Endodermal cell (in vitro differentiated cells): Measurements from ENCODE around the gene RHBG. TPM values are rescaled to one million over a fixed set of nuclear protein-coding genes. Genes with fewer than 3 reads are reported as not detected.

ENCODE experiments used
- DNase-seq: peaks from one replicate; pipeline ENCODE4 v3.0.0-alpha.2; 2017
- H3K27ac ChIP-seq: 2 replicates; pipeline ENCODE4 v1.5.1; 2013; ENCODE audit warnings: mild to moderate bottlenecking, low read depth, low read length, moderate library complexity
- H3K27me3 ChIP-seq: 2 replicates; pipeline ENCODE4 v1.6.1; 2013; ENCODE audit warnings: mild to moderate bottlenecking, low read length, moderate library complexity; ENCODE audit not compliant: insufficient read depth, control insufficient read depth, poor library complexity, severe bottlenecking
- H3K36me3 ChIP-seq: 2 replicates; pipeline ENCODE4 v1.7.0; 2013; ENCODE audit warnings: mild to moderate bottlenecking, low read length, moderate library complexity; ENCODE audit not compliant: control insufficient read depth, insufficient read depth
- H3K4me1 ChIP-seq: one replicate; pipeline ENCODE4 v1.7.0; 2013; ENCODE audit warnings: low read length; ENCODE audit not compliant: control insufficient read depth, insufficient read depth
- H3K4me3 ChIP-seq: 2 replicates; pipeline ENCODE4 v1.5.1; 2013; ENCODE audit warnings: mild to moderate bottlenecking, low read length, moderate library complexity
- H3K9ac ChIP-seq: 2 replicates; pipeline ENCODE4 v1.6.1; 2013; ENCODE audit warnings: mild to moderate bottlenecking, low read length, moderate library complexity; ENCODE audit not compliant: poor library complexity, severe bottlenecking; ENCODE audit errors: extremely low read depth
- H3K9me3 ChIP-seq: 2 replicates; pipeline ENCODE4 v1.6.1; 2013; ENCODE audit warnings: mild to moderate bottlenecking, low read length, moderate library complexity; ENCODE audit not compliant: control insufficient read depth
- H3K27ac Mint-ChIP-seq: 2 replicates; pipeline ENCODE4 v1.8.0; 2020; ENCODE audit warnings: mixed read lengths
- H3K27me3 Mint-ChIP-seq: 2 replicates; pipeline ENCODE4 v1.8.0; 2021; ENCODE audit warnings: mild to moderate bottlenecking, mixed read lengths; ENCODE audit not compliant: insufficient read depth
- H3K36me3 Mint-ChIP-seq: 2 replicates; pipeline ENCODE4 v1.8.0; 2020; ENCODE audit warnings: low read depth, mixed read lengths
- H3K4me1 Mint-ChIP-seq: 2 replicates; pipeline ENCODE4 v1.8.0; 2020; ENCODE audit warnings: mixed read lengths
- H3K4me3 Mint-ChIP-seq: 2 replicates; pipeline ENCODE4 v1.8.0; 2020; ENCODE audit warnings: mild to moderate bottlenecking, moderate library complexity, mixed read lengths
- H3K9me3 Mint-ChIP-seq: 2 replicates; pipeline ENCODE4 v1.8.0; 2020; ENCODE audit warnings: mild to moderate bottlenecking, mixed read lengths
- CTCF ChIP-seq: fragments of 200-600 bp; sonication (generic); conservative IDR thresholded peaks from 2 replicates; pipeline ENCODE4 v1.5.0; 2021; ENCODE audit warnings: antibody characterized with exemption, mild to moderate bottlenecking
- WGBS, 2 experiments: methylation state at CpG; one replicate each; pipeline versions ENCODE4 v1.1.5 to v1.1.7; 2013; ENCODE audit warnings: missing lambda C conversion rate in 2 of 2, mixed read lengths in 1 of 2; ENCODE audit not compliant: insufficient coverage in 1 of 2, insufficient read length in 1 of 2; 5-methylcytosine and 5-hydroxymethylcytosine counted together
- total RNA-seq, 2 donors: library from RNA; stranded (reverse); fragmentation: NEBNext Ultra II Directional in 1 of 2; extraction: Animal tissue kit (Norgen Biotek cat#: 25700) in 1 of 2; gene quantifications; 2 replicates in 1 of 2; 3 replicates in 1 of 2; pipeline ENCODE4 v1.2.1, GENCODE V29; 2021

Gene RHBG
- total RNA-seq, 2 donors from 2014 or later = 3.9 to 4.0 TPM

- Mint-ChIP-seq H3K27ac (no peak overlapping the region), H3K36me3 (peaks cover 5% of the 10 kb centered on the region), H3K4me3 (no peak overlapping the region), H3K27me3 (peaks cover 6% of the 10 kb centered on the region), H3K4me1 (no peaks in the 10 kb centered on the region), H3K9me3 (no peaks in the 10 kb centered on the region)
- H3K27me3 ChIP-seq = peaks cover 4% of the 10 kb centered on the region
- H3K36me3 ChIP-seq = peaks cover 13% of the 10 kb centered on the region
- H3K4me3 ChIP-seq = no peak overlapping the region
- no peak overlapping the region for H3K9ac ChIP-seq
- no peaks in the 10 kb centered on the region for H3K9me3 ChIP-seq
- H3K4me1 ChIP-seq = no peaks in the 10 kb centered on the region
- WGBS, 2 experiments = 80 to 87% methylated on average over 4 to 7 of the region's 7 CpGs
- DNase-seq = no peak
- H3K27ac ChIP-seq = no peak overlapping the region
- TF ChIP-seq CTCF = no peak
Observed at GRCh38 chr1:156409439-156409838, 40.4 kb downstream of the RHBG start.

- Mint-ChIP-seq H3K27me3 (peaks cover 6% of the 10 kb centered on the region), H3K9me3 (no peaks in the 10 kb centered on the region), H3K4me3 (no peak overlapping the region), H3K4me1 (no peaks in the 10 kb centered on the region), H3K36me3 (peaks cover 5% of the 10 kb centered on the region), H3K27ac (no peak overlapping the region)
- DNase-seq = no peak
- H3K36me3 ChIP-seq = peaks cover 13% of the 10 kb centered on the region
- H3K4me1 ChIP-seq = no peaks in the 10 kb centered on the region
- no peak overlapping the region for H3K9ac ChIP-seq
- no peak for TF ChIP-seq CTCF
- no peak overlapping the region for H3K4me3 ChIP-seq
- WGBS, 2 experiments = 93% methylated on average over 4 of the region's 4 CpGs; no CpG with 5 or more reads in 1 of the 2 experiments
- peaks cover 7% of the 10 kb centered on the region for H3K27me3 ChIP-seq
- H3K27ac ChIP-seq = no peak overlapping the region
- H3K9me3 ChIP-seq = no peaks in the 10 kb centered on the region
Observed at GRCh38 chr1:156410238-156410637, 41.2 kb downstream of the RHBG start.

- H3K36me3 ChIP-seq = peaks cover 13% of the 10 kb centered on the region
- TF ChIP-seq CTCF = no peak
- H3K27me3 ChIP-seq = peaks cover 11% of the 10 kb centered on the region
- no peak overlapping the region for H3K27ac ChIP-seq
- DNase-seq = no peak
- H3K27ac Mint-ChIP-seq = no peak overlapping the region
- no peaks in the 10 kb centered on the region for H3K4me1 ChIP-seq
- H3K27me3 Mint-ChIP-seq = peaks cover 5% of the 10 kb centered on the region
- no peak overlapping the region for H3K9ac ChIP-seq
- H3K36me3 Mint-ChIP-seq = peaks cover 5% of the 10 kb centered on the region
- WGBS, 2 experiments = 92 to 96% methylated on average over 8 of the region's 8 CpGs
- no peak overlapping the region for H3K4me3 Mint-ChIP-seq
- H3K9me3 ChIP-seq = no peaks in the 10 kb centered on the region
- no peaks in the 10 kb centered on the region for H3K9me3 Mint-ChIP-seq
- no peak overlapping the region for H3K4me3 ChIP-seq
- no peaks in the 10 kb centered on the region for H3K4me1 Mint-ChIP-seq
Observed at GRCh38 chr1:156410740-156411139, 41.7 kb downstream of the RHBG start.
